ENCODE measurements around the gene CPNE6.

Gene CPNE6

DNA sequence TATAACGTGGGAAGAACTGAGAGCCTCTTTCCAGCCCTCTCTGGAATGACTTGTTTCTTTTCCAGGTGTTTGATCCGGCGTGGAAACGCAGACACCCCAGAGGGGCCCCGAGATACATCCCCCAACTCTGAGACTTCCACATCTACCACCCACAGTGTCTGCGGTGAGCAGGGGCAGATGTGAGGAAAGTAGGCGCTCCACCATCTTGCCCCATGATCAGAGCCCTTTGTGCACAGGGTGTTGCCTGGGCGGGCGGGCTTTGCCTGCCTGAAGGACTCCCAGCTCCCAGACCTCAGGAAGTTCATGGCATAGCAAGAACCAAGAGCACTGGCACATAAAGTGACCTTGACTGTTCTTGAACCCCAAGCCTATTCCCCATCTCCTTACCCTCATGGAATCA lies 16.7 kb upstream of the CPNE6 start:
- no peak for DNase-seq (ENCODE audit: low read depth in 2 of 2)

GRCh38 chr14:24055971-24056799 lies 15.2 kb upstream of the CPNE6 start:
- DNase-seq (ENCODE audit: low read depth in 2 of 2), result no peak

- no peak for DNase-seq (ENCODE audit: low read depth in 2 of 2)
Measured at GRCh38 chr14:24056800-24057184, 14.6 kb upstream of the CPNE6 start.

DNA sequence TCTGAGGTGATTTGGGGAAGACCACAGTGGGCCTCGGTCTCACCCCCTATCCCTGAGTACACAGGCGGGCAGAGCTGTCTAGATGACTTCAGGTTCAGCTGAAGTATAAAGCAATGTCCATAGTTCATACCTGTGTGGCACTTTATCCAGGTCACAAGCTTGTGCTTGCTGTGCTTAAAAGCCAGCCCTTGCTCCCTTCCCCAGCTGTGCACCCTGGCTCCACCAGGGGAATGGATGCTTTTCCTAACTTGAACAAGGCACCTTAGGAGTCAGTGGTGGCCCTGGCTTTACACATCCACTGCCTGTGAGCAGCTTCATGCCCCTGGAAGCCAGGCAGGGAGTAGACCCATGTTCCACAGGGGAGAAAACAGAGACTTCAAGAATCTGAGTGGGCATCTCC lies 14.1 kb upstream of the CPNE6 start:
- DNase-seq (ENCODE audit: low read depth in 2 of 2), result no peak

- DNase-seq (ENCODE audit: low read depth in 2 of 2), result no peak
Measured at GRCh38 chr14:24057867-24058259, 13.5 kb upstream of the CPNE6 start.

GRCh38 chr14:24058260-24058950 lies 13.0 kb upstream of the CPNE6 start:
- no peak for DNase-seq (ENCODE audit: low read depth in 2 of 2)

DNA sequence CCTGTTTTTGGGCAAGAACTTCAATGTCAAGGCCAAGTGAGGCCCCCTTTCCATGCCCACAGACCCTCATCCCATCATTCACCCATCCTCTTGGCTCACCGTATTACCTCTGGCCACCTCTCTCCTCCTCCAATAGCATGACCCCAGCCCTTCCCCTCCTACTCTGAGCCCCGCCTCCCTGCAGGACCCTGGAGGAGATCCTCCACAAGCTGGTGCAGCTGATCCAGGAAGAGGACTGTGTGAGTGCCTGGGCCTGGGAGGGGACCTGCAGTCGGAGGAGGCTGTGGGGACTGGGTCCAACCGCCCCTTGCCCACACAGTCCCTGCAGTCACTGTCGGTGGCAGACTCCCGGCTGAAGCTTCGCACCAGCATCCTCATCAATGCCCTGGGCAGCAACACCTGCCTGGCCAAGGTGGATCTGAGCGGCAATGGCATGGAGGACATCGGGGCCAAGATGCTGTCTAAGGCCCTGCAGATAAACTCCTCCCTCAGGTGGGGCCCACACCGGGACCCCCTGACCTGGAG lies 12.3 kb upstream of the CPNE6 start:
- no peak for DNase-seq (ENCODE audit: low read depth in 2 of 2)

DNA sequence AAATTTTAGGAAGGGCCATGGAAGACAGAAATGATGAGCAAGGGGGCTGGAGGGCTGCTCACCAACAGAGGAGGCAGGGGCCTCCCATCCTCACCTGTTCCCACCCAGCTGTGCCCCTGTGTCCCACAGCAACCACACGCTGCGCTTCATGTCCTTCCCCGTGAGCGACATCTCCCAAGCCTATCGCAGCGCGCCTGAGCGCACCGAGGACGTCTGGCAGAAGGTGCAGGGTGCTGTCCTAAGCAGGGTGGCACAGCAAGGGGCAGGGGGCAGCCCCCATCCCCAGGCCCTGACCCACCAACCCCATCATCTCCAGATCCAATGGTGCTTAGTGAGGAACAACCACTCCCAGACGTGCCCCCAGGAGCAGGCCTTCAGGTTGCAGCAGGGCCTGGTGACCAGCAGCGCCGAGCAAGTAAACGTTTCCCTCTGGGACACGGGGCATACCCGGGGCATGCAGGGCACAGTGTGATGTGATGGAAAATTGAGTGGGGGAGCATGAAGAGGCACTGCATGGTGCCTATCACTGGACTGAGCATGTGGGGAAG lies 11.4 kb upstream of the CPNE6 start:
- no peak for DNase-seq (ENCODE audit: low read depth in 2 of 2)

GRCh38 chr14:24060443-24060842 lies 10.9 kb upstream of the CPNE6 start:
- no peak for DNase-seq (ENCODE audit: low read depth in 2 of 2)

DNA sequence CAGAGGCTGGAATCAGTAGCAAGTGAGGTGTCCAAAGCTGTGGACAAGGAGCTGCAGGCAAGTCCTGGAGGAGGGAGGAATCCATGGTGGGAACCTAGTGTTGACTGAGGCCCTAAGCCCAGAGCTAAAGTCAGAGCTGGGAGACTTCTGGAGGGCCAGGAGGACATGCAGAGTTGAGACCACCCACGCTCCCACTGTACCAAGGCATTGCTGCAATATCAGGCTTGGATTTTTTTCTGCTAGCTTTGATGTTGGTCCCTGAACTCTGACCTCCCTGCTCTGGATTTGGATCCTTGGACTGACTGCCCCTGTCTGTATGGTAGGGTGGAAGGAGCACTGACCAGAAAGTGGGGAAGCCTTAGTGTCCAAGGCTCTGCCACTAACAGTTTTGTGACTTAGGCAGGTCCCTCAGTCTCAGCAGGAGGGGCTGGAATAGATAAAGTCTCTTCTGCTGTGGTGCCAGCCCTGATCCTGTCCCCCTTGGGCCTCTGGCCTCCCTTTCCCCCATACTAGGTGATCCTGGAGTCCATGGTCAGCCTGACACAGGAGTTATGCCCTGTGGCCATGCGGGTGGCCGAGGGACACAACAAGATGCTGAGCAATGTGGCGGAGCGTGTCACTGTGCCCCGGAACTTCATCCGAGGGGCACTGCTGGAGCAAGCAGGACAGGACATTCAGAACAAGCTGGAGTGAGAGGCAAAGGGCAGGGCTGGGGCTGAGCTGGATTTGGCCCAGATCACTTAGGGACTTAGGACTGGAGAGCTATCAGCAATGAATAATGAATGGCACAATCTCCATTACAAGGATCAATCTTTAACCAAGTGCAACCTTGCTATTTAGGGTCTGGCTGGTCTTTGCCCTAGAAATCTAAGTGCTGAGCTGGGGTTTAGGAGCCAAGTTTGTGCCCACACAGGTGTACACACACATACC lies 10.1 kb upstream of the CPNE6 start:
- DNase-seq (ENCODE audit: low read depth in 2 of 2), result no peak

- DNase-seq (ENCODE audit: low read depth in 2 of 2), result no peak
Measured at GRCh38 chr14:24062216-24062980, 9.0 kb upstream of the CPNE6 start.

DNA sequence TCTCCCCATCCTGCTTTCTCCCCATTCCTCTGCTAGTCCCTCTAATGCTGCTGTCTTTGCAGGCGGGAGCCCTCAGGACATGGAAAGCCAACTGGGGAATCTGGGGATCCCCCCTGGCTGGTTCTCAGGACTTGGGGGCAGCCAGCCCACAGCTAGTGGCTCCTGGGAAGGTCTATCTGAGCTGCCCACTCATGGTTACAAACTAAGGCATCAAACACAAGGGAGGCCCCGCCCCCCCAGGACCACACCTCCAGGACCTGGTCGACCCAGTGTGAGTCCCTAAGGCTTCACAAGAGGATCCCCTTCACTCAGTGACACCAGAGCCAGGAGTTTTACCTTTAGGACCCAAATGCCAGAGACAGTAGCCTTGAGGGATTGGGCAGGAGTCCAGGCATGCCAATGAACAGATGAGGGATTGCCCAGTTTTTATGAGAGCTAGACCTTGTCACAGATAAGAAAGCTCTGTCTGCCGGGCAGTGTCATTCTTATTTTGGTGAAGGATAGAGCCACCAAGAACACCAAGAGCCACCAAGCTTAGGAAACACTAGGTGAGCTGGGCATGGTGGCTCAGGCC lies 8.0 kb upstream of the CPNE6 start:
- no peak for DNase-seq (ENCODE audit: low read depth in 2 of 2)

- no peak for DNase-seq (ENCODE audit: low read depth in 2 of 2)
Measured at GRCh38 chr14:24064091-24064795, 7.1 kb upstream of the CPNE6 start.

DNA sequence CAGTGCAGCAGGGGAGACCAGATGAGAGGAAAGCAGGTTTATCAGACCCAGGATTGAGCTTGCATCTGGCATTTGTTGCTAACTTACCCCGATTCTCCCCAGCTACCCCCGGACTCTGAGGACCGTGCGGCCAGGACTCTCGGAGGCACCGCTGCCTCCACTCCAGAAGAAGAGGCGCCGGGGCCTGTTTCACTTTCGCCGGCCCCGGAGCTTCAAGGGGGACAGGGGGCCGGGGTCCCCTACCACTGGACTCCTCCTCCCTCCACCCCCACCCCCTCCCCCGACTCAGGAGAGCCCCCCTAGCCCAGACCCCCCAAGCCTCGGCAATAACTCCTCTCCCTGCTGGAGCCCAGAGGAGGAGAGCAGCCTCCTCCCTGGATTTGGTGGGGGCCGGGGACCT lies 6.5 kb upstream of the CPNE6 start:
- DNase-seq (ENCODE audit: low read depth in 2 of 2), result no peak

DNA sequence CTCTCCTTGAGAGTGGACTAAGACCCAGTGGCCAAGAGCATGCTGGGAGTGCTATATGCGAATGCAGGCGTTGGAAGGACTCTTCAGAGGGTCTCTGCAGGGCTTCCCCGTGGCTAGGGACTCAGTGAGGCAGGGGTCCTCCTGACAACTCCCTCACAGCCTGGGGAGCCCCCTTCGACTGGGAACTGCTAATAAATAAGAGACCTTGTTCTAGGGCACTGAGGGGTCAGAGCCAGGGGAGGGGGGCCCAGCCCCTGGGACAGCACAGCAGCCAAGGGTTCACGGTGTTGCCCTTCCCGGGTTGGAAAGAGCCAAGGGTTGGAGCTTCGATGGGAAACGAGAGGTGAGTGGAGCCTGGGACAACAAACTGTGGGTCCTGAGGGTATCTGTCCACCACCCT lies 6.0 kb upstream of the CPNE6 start:
- no peak for DNase-seq (ENCODE audit: low read depth in 2 of 2)

DNA sequence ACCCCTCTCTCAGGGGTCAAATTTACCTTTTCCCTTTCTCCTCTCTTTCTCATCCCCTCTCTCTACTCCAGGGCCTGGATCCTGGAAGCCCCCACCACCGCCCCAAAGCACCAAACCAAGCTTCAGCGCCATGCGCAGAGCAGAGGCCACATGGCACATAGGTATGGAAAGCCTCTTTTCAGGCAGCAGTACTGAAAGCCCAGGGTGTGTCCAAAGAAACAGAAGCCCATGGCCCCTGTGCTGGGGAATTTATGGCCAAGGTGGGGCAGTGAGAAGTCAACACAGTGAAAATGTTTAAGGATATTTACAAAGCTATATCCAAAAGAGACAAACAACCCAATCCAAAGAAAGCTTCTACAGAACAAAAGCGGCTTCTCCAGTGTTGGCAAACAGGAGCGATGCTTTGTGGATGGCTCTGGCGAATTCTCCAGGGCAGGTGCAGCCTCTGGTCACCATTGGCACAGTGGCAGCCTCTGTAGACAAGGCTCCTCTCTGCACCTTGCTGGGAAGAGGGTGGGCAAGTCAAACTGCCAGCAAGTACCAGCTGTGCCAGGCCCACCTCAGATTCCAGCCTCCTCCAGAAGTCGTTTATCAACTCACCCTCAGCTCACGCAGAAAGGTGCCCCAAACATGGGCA lies 4.7 kb upstream of the CPNE6 start:
- no peak for DNase-seq (ENCODE audit: low read depth in 2 of 2)

- DNase-seq (ENCODE audit: low read depth in 2 of 2), result no peak
Measured at GRCh38 chr14:24067133-24068082, 4.0 kb upstream of the CPNE6 start.

- DNase-seq (ENCODE audit: low read depth in 2 of 2), result no peak
Measured at GRCh38 chr14:24068711-24069410, 2.5 kb upstream of the CPNE6 start.
